Activated CD4-positive, alpha-beta T cell treated with anti-CD3 and anti-CD28 coated beads, Interleukin-2, amount 10 ng/mL, durations not matched to agents 24 days and 14 days (primary cell): ENCODE measurements around the gene WWP2. TPM values are rescaled to one million over a fixed set of nuclear protein-coding genes. Genes with fewer than 3 reads are reported as not detected.
"Not testable (repeated sequence)": the region's sequence is repeated elsewhere in the genome, so short reads cannot be mapped to it uniquely, and the experiment has no call there.

ENCODE experiments used
- DNase-seq: peaks from one replicate; pipeline ENCODE4 v3.0.0; 2022
- H3K27ac Mint-ChIP-seq: one replicate; pipeline ENCODE4 v1.8.0; 2022; ENCODE audit warnings: mild to moderate bottlenecking, mixed read lengths
- H3K27me3 Mint-ChIP-seq: one replicate; pipeline ENCODE4 v1.8.0; 2022; ENCODE audit warnings: mixed read lengths
- H3K36me3 Mint-ChIP-seq: one replicate; pipeline ENCODE4 v1.8.0; 2022; ENCODE audit warnings: low read depth, mild to moderate bottlenecking, mixed read lengths
- H3K4me1 Mint-ChIP-seq: one replicate; pipeline ENCODE4 v1.8.0; 2021; ENCODE audit warnings: mixed read lengths
- H3K4me3 Mint-ChIP-seq: one replicate; pipeline ENCODE4 v1.8.0; 2022; ENCODE audit warnings: mild to moderate bottlenecking, moderate library complexity, mixed read lengths
- H3K9me3 Mint-ChIP-seq: one replicate; pipeline ENCODE4 v1.8.0; 2021; ENCODE audit warnings: mixed read lengths
- intact Hi-C: fragments of 100-400 bp; cut with micrococcal nuclease; formaldehyde crosslinking; loops from one replicate; pipeline ENCODE4 v1.15.1; 2023
- total RNA-seq: library from RNA; stranded (reverse); gene quantifications from 2 replicates; pipeline ENCODE4 v1.2.3, GENCODE V29; 2022

Gene WWP2
- total RNA-seq, 1 donor from 2014 or later, result 57.5 TPM

GRCh38 chr16:69952116-69952515 lies 190.0 kb downstream of the WWP2 start:
- H3K4me1 Mint-ChIP-seq, H3K9me3 Mint-ChIP-seq, H3K36me3 Mint-ChIP-seq, H3K27me3 Mint-ChIP-seq, intact Hi-C loops, DNase-seq, H3K27ac Mint-ChIP-seq, H3K4me3 Mint-ChIP-seq: not testable (repeated sequence)

DNA sequence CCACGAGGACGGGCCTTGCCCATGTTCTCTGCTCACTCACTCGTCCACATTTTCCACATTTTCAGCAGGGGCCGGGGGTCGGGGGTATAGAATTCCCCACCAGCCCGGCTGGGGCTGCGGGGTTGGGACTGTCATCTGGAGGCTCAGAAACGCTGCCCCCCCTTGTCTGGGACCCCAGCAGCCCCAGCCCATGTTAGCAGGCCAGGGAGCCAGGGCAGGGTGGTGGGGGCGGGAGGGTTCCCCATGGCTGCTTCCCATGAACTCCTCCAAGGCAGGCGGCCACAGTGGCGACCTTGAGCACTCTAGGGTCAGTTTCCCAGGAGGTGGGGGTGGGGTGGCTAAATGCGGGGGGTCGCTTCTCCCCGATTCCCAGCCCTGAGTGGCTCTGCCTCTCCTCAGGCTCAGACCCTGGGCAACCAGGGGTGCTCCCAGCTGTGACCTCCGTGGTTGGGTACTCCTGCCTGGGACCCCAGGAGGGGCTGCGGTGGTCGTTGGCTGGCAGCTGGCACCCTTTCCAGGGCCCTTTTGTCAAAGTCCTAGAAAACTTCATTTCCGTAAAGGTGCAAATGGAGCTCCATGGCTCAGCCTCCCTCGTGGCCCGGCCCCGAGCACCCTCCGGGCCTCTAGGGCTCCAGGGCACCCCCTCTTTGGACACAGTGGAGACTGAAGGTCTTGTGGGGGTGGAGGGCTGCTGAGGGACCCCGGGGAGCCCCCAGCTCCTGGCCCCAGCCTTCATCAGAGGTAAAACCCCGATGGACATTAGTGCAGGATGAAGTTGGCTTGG lies 190.6 kb downstream of the WWP2 start:
- H3K4me1 Mint-ChIP-seq, H3K4me3 Mint-ChIP-seq, intact Hi-C loops, H3K9me3 Mint-ChIP-seq, H3K27ac Mint-ChIP-seq, H3K27me3 Mint-ChIP-seq, DNase-seq, H3K36me3 Mint-ChIP-seq: not testable (repeated sequence)

- H3K27me3 Mint-ChIP-seq, DNase-seq, H3K36me3 Mint-ChIP-seq, H3K9me3 Mint-ChIP-seq, intact Hi-C loops, H3K4me3 Mint-ChIP-seq, H3K4me1 Mint-ChIP-seq, H3K27ac Mint-ChIP-seq: not testable (repeated sequence)
Observed at GRCh38 chr16:69954241-69954640, 192.1 kb downstream of the WWP2 start.

DNA sequence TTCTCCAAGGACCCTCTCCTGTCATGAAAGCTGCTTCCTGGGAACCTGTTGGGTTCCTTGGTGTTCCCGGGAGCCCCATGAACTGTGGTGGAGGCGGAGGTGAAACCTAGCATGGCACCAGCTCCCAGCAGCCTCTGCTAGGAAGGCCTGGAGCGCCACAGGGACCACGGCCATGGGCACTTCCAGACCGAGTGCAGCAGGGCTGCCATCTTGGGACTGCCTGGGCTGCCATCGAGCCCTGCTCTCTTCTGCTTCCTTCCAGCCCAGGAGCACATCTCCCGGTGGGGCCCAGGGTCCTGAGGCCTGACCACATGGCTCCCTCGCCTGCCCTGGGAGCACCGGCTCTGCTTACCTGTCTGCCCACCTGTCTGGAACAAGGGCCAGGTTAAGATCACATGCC lies 201.2 kb downstream of the WWP2 start:
- H3K36me3 Mint-ChIP-seq, H3K9me3 Mint-ChIP-seq, intact Hi-C loops, DNase-seq, H3K27me3 Mint-ChIP-seq, H3K4me3 Mint-ChIP-seq, H3K27ac Mint-ChIP-seq, H3K4me1 Mint-ChIP-seq: not testable (repeated sequence)

- H3K4me3 Mint-ChIP-seq, DNase-seq, H3K36me3 Mint-ChIP-seq, H3K27ac Mint-ChIP-seq, H3K4me1 Mint-ChIP-seq, intact Hi-C loops, H3K27me3 Mint-ChIP-seq, H3K9me3 Mint-ChIP-seq: not testable (repeated sequence)
Observed at GRCh38 chr16:69964960-69965660, 203.0 kb downstream of the WWP2 start.

- not testable (repeated sequence) for H3K4me3 Mint-ChIP-seq, DNase-seq
Observed at GRCh38 chr16:69965661-69966054, 203.5 kb downstream of the WWP2 start.

DNA sequence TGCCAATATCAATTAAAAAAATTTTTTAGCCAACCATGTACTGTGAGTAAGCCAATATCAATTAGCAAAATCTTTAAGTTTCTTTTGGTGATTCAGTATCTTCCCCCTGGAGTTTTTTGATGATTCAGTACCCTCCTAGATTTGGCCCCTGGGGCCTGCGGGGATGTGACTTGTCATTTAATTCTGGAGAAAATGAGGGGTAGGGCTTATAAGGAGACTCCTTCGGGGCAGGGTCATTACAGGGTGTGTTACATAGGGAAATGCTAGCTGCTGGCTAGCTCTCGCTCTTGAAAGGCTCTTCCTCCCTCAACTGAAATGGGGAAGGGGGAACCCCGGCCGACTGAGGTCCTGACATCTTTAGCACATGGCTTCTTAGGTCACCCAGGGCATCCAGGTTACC lies 205.6 kb downstream of the WWP2 start:
- intact Hi-C loops, H3K27ac Mint-ChIP-seq, H3K9me3 Mint-ChIP-seq, H3K27me3 Mint-ChIP-seq, H3K4me3 Mint-ChIP-seq, H3K36me3 Mint-ChIP-seq, H3K4me1 Mint-ChIP-seq, DNase-seq: not testable (repeated sequence)

More at GRCh38 chr16:69965661-69966054, 203.5 kb downstream of the WWP2 start:
- H3K9me3 Mint-ChIP-seq, H3K4me1 Mint-ChIP-seq, H3K36me3 Mint-ChIP-seq, intact Hi-C loops, H3K27me3 Mint-ChIP-seq, H3K27ac Mint-ChIP-seq: not testable (repeated sequence)

GRCh38 chr16:69968125-69968524 lies 206.0 kb downstream of the WWP2 start:
- H3K4me3 Mint-ChIP-seq, H3K4me1 Mint-ChIP-seq, H3K36me3 Mint-ChIP-seq, intact Hi-C loops, H3K27me3 Mint-ChIP-seq, DNase-seq, H3K9me3 Mint-ChIP-seq, H3K27ac Mint-ChIP-seq: not testable (repeated sequence)

DNA sequence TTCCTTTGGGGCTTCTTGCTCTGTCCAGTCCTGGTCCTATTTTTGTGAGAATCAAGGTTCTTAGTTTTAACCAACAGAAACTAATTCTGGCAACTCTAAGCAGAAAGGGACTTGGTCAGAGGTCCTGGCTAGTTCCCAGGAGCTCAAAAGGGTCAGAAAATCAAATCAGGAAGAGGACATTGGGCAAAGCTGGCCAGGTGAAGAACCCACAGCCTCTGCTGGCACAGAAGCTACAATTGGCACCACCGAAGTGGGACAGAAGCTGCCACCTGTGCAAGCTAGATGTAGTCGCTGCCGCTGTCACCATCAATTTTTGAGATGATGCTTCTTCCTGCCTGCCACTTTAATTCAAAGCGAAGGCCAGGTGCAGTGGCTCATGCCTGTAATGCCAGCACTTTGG lies 207.5 kb downstream of the WWP2 start:
- H3K36me3 Mint-ChIP-seq, H3K4me1 Mint-ChIP-seq, H3K4me3 Mint-ChIP-seq, DNase-seq, intact Hi-C loops, H3K27ac Mint-ChIP-seq, H3K9me3 Mint-ChIP-seq, H3K27me3 Mint-ChIP-seq: not testable (repeated sequence)

DNA sequence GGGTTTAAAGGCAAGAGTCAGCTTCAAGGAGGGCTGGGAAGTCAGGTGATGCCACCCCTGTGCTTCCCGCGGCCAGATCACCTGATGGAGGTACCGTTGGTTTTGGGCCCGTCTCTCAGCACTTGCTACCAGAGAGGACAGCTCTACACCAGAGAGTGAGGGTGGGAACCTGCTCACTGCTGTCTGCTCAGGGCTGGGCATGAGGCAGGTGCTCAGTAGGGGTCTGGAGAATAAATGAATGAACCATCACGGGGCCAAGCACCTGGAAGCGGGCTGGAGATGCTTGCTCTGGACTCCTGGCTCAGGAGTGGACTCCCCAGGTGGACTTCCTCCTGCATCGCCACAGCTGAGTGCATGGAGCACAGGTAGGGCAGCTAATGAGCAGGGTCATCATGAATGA lies 210.0 kb downstream of the WWP2 start:
- H3K9me3 Mint-ChIP-seq, H3K4me3 Mint-ChIP-seq, H3K27ac Mint-ChIP-seq, DNase-seq, H3K4me1 Mint-ChIP-seq, intact Hi-C loops, H3K27me3 Mint-ChIP-seq, H3K36me3 Mint-ChIP-seq: not testable (repeated sequence)

DNA sequence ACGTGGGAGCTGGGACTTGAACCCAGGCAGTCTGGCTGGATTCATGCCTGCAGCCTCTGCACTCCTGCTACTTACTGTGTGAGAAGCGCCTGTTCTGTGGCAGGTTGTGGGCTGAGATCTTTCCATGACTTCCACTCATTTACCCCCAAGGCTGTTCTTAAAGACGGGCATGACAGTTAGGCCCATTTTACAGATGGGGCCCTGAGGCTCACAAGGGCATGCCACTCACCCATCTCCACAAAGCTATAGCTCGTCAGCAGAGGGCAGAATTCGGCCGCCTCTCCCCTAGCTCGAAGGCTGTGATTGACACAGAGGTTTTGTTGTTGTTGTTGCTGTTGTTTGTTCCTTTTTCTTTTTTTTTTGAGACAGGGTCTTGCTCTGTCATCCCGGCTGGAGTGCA lies 210.8 kb downstream of the WWP2 start:
- H3K4me1 Mint-ChIP-seq, H3K4me3 Mint-ChIP-seq, intact Hi-C loops, H3K27me3 Mint-ChIP-seq, H3K9me3 Mint-ChIP-seq, DNase-seq, H3K36me3 Mint-ChIP-seq, H3K27ac Mint-ChIP-seq: not testable (repeated sequence)

DNA sequence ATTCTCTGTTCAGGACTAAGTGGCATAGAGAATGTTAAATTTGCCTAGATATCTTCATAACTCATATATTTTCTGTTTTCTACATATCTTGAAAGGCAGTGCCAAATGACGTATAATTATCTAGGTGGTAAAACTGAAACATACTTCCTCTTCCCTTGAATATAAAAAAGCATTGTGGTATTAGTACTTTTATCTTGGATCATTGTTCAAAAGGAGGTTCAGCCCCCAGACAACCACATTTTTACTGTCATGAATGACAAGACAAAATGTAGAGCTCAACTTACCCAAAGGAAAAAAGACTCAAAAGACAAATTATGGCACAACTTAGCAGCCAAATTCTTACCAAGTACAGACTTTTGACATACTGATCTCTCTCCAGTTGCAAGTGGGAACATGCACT lies 223.1 kb downstream of the WWP2 start:
- H3K36me3 Mint-ChIP-seq, H3K4me1 Mint-ChIP-seq, intact Hi-C loops, DNase-seq, H3K4me3 Mint-ChIP-seq, H3K27me3 Mint-ChIP-seq, H3K27ac Mint-ChIP-seq, H3K9me3 Mint-ChIP-seq: not testable (repeated sequence)
